ENCODE data around the gene EPB41L2.

EPB41L2 gene

DNA sequence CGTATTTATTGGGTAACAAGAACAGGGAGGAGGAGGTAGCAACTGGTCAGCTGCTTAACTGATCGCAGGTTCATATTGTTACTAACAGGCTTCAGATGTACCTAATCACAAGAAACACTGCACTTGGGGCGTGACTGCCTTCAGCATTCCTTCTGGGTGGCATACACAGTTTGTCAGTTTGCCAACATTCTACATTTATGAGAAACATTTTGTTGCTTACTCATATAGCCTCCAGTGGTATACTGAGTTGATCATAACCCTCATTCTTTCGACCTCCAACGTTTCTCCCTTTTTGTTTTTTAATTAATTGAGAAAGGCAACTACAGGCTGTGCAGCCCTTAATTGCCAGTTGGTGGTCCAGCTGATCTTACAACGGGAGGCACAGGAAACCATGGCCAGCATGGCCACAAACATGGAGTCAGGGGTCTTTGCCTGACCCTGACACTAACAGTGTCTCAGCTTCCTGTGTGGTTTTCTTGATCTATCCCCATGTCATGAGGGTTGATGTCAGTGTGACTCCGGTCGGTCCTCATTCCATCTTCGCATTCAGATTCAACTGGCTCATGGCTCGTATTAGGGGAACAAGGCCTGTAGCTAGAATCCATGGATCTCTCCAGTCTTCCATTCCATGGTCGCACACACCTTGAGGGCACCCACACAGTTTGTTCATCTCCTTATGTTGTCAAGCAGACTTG lies 9.4 kb downstream of the EPB41L2 start:
- Histone ChIP-seq H3K4me1 (ENCODE audit: insufficient read depth, low read length) (peaks cover 3% of the 10 kb centered on the region; the same call in 1 of the 2 replicates), H3K9ac (ENCODE audit: low read depth, low read length) (no peak overlapping the region), H3K9me3 (ENCODE audit: control insufficient read depth, insufficient read depth, low read length) (peaks cover 16% of the 10 kb centered on the region), H3K36me3 (ENCODE audit: insufficient read depth, low read length) (0 out of 2 replicates have a peak, but pooled peaks cover 2% of the 10 kb centered on the region)

DNA sequence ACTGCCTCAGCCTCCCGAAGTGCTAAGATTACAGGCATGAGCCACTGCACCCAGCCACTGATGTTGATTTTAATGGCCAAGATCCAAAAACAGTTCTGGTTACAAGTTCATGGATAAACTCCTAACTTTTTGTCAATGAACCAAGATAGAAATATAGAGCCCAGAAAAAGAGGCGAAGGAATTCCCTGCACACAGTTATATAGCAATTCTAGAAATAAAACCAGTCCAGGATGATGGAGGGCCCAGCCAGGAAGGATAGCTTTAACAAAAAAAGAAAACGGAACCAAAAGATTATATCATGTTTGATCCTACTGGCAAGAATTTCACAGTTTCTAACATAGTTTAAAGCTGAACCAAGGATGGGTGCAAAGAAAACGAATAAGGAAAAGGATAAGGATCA lies 10.9 kb downstream of the EPB41L2 start:
- Histone ChIP-seq H3K9ac (ENCODE audit: low read depth, low read length) (no peak overlapping the region), H3K36me3 (ENCODE audit: insufficient read depth, low read length) (0 out of 2 replicates have a peak, but pooled peaks cover 2% of the 10 kb centered on the region), H3K4me1 (ENCODE audit: insufficient read depth, low read length) (peaks cover 3% of the 10 kb centered on the region; the same call in 1 of the 2 replicates), H3K9me3 (ENCODE audit: control insufficient read depth, insufficient read depth, low read length) (peaks cover 16% of the 10 kb centered on the region)

DNA sequence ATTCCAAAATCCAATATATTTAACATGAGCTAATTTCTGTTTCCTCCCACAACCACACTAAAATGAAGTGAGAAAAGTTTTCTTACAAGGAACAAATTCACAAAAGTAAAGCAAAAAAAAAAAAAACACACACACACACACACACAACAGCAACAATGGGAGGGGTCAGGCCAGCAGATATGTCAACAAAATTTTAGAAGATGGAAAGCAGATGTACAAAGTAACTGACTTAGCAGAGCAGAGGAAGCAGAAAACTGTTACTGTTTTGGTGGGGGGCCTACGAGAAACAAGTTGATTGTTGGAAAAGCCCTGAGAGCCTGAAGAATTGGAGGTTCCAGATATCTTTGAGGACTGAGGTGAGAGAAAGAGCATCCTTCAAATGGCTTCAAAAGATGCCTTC lies 11.7 kb downstream of the EPB41L2 start:
- no peak overlapping the region for H3K9ac ChIP-seq (ENCODE audit: low read depth, low read length)
- peaks cover 16% of the 10 kb centered on the region for H3K9me3 ChIP-seq (ENCODE audit: control insufficient read depth, insufficient read depth, low read length)
- H3K4me1 ChIP-seq (ENCODE audit: insufficient read depth, low read length): peaks cover 3% of the 10 kb centered on the region; the same call in 1 of the 2 replicates
- 0 out of 2 replicates have a peak, but pooled peaks cover 2% of the 10 kb centered on the region for H3K36me3 ChIP-seq (ENCODE audit: insufficient read depth, low read length)

DNA sequence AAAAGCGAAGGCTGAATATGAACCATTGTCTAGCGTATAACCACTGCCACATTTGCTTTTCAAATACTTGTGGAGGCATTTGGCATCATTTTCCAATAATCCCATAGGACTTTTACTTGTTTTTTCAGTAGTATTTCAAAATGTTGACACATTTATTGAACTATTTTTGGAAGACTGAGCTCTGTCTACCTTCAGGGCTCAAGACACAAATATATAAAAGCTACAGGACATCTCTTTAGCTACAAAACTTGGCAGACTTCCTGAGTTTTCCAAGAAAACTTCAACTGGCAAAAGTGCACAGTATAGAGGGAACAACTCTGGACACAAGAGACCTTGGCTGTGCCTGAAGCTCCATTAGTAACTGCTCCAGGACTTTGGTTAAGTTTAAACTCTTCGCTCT lies 13.4 kb downstream of the EPB41L2 start:
- Histone ChIP-seq H3K4me1 (ENCODE audit: insufficient read depth, low read length) (peaks cover 3% of the 10 kb centered on the region; the same call in 1 of the 2 replicates), H3K36me3 (ENCODE audit: insufficient read depth, low read length) (0 out of 2 replicates have a peak, but pooled peaks cover 2% of the 10 kb centered on the region), H3K9ac (ENCODE audit: low read depth, low read length) (no peak overlapping the region), H3K9me3 (ENCODE audit: control insufficient read depth, insufficient read depth, low read length) (peaks cover 5% of the 10 kb centered on the region)

DNA sequence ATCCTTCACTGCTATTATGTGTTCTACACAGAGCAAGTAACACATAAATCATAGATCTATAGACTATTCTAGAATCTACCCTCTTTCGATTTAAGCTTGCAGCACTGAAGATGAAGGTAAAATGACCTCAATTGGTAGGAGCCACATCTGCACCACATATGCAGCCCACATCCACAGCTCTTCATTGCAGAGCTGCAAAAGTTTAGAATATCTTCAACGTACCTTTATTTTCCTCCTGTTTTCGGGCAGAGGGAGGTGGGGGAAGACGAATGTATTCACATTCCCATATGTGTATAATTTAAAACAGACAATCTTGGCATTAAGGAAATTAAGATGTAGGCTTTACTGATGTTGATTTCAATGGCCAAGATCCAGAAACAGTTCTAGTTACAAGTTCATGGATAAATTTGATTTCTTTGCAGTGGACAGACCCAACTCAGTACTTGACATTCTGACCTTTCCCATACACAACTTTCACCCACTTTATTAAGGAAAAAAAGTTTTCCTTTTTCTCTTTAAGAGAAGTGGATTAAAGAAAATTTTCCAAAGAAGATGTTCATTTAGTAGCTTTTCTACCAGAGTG lies 14.0 kb downstream of the EPB41L2 start:
- peaks cover 3% of the 10 kb centered on the region; the same call in 1 of the 2 replicates for H3K4me1 ChIP-seq (ENCODE audit: insufficient read depth, low read length)

DNA sequence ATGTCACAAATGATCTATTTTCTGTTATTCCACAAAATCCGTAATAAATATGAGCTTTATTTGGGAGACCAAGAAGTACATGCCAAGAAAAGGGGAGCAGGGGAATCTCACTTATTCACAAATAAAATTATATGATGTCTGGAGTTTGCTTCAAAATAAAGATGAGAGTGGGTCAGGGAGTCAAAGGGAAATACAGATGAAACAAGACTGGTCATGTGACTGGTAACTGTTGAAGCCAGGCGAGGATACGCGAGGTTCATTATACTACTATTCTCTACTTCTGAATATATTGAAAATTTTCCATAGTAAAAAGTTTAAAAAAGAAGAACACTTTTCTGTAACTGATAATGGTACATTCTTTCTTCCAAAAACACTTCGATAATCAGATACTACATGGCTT lies 14.6 kb downstream of the EPB41L2 start:
- Histone ChIP-seq H3K4me1 (ENCODE audit: insufficient read depth, low read length) (peaks cover 3% of the 10 kb centered on the region; the same call in 1 of the 2 replicates), H3K9ac (ENCODE audit: low read depth, low read length) (no peak overlapping the region), H3K36me3 (ENCODE audit: insufficient read depth, low read length) (no peaks in the 10 kb centered on the region), H3K9me3 (ENCODE audit: control insufficient read depth, insufficient read depth, low read length) (no peaks in the 10 kb centered on the region)

More for the DNA sequence above, 14.0 kb downstream of the EPB41L2 start:
- H3K9ac ChIP-seq (ENCODE audit: low read depth, low read length): no peak overlapping the region
- peaks cover 2% of the 10 kb centered on the region for H3K9me3 ChIP-seq (ENCODE audit: control insufficient read depth, insufficient read depth, low read length)
- no peaks in the 10 kb centered on the region for H3K36me3 ChIP-seq (ENCODE audit: insufficient read depth, low read length)

DNA sequence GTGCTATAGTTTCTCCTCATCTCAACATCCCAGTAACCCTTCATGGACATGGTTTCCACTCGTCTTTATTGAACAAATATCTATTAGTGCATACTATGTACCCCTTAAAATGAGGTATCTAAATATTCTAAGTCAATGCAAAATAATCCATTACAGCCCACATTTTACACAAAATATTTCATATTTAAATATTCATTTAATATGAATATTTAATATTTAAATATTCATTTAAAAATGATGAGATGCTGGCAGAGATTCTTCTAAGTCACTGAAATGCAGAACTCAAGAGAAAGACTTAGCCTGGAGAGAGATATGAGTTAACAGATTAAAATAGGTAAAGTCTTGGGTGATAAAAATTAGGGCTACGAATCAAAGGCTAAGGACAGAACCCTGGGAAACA lies 17.9 kb downstream of the EPB41L2 start:
- H3K9ac ChIP-seq (ENCODE audit: low read depth, low read length): no peak overlapping the region
- H3K9me3 ChIP-seq (ENCODE audit: control insufficient read depth, insufficient read depth, low read length): no peaks in the 10 kb centered on the region
- H3K36me3 ChIP-seq (ENCODE audit: insufficient read depth, low read length): no peaks in the 10 kb centered on the region
- H3K4me1 ChIP-seq (ENCODE audit: insufficient read depth, low read length): no peaks in the 10 kb centered on the region; the same call in 1 of the 2 replicates

DNA sequence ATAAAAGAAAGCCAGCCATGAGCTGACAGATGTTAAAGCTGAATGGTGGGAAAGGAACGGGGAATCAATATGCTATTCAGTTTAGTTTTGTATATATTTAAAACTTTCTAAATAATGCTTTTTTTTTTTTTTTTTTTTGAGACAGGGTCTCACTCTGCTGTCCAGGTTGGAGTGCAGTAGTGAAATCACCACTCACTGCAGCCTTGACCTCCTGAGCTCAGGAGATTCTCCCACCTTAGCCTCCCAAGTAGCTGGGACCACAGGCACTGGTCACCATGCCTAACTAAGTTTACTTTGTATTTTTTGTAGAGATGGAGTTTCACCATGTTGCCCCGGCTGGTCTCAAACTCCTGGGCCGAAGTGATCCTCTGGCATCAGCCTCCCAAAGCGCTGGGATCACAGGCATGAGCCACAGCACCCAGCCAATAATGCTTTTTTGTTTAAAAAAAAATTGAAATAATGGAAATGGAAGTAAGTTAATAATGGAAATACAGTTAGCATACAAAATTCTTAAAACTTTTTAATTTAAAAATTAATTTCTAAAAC lies 19.1 kb downstream of the EPB41L2 start:
- H3K4me1 ChIP-seq (ENCODE audit: insufficient read depth, low read length): peaks cover 1% of the 10 kb centered on the region; the same call in 1 of the 2 replicates
- no peaks in the 10 kb centered on the region for H3K9me3 ChIP-seq (ENCODE audit: control insufficient read depth, insufficient read depth, low read length)
- H3K9ac ChIP-seq (ENCODE audit: low read depth, low read length): no peak overlapping the region
- no peaks in the 10 kb centered on the region for H3K36me3 ChIP-seq (ENCODE audit: insufficient read depth, low read length)

DNA sequence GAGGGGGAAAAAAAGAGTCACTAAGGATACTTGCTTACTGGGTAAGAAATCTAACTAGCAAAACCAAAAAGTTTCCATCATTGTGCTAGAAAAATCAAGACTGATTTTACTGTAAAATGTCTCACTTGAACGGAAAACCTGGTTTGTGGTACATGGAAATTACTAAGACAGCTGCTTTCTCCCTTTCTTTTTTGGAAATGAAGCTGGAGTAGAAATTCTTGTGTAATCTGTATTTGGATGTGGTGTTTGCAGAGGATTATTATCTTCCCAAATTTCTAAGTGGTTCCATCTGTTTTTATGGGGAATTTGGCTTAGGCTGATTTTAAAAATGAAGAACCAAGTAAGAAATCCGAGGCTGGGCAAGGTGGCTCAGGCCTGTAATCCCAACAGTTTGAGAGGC lies 20.4 kb downstream of the EPB41L2 start:
- Histone ChIP-seq H3K9ac (ENCODE audit: low read depth, low read length) (no peak overlapping the region), H3K4me1 (ENCODE audit: insufficient read depth, low read length) (peaks cover 3% of the 10 kb centered on the region; the same call in 1 of the 2 replicates), H3K9me3 (ENCODE audit: control insufficient read depth, insufficient read depth, low read length) (no peaks in the 10 kb centered on the region), H3K36me3 (ENCODE audit: insufficient read depth, low read length) (no peaks in the 10 kb centered on the region)

DNA sequence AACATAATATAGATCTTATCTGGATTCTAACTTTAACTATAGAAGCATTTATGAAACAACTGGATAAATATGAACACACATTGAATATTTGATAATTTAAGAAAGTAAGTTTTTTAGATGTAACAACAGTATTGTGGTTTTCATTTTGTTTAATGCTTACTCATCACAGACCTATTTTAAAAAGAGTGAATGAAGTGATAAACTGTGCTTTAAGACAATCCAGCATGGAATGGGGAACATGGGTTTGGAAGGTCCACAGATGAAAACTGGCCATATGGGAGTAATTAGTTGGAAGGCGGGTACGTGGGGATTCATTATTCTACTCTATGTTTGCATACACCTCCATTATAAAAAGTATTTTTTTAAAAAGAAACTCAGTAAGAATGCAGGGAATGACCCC lies 21.2 kb downstream of the EPB41L2 start:
- Histone ChIP-seq H3K9ac (ENCODE audit: low read depth, low read length) (no peak overlapping the region), H3K4me1 (ENCODE audit: insufficient read depth, low read length) (peaks cover 3% of the 10 kb centered on the region; the same call in 1 of the 2 replicates), H3K9me3 (ENCODE audit: control insufficient read depth, insufficient read depth, low read length) (no peaks in the 10 kb centered on the region), H3K36me3 (ENCODE audit: insufficient read depth, low read length) (no peaks in the 10 kb centered on the region)

DNA sequence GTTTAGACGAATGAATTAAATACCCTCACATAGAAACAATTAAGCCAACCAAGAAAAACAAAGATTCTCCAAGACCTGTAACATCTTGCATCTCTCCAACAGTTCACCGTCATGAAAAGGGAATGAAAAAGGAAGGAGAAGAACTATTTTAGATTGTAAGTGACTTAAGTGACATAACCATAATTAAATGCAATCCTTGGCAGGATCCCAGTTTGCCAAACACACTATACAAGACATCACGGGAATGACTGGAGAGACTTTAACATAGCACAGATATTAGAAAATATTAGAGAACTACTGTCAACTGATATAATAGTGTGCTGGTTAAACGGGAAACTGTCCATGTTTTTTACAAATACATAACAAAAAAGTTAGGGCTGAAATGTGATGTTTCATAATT lies 22.2 kb downstream of the EPB41L2 start:
- no peaks in the 10 kb centered on the region for H3K36me3 ChIP-seq (ENCODE audit: insufficient read depth, low read length)
- H3K4me1 ChIP-seq (ENCODE audit: insufficient read depth, low read length): 0 out of 2 replicates have a peak, but pooled peaks cover 3% of the 10 kb centered on the region
- H3K9ac ChIP-seq (ENCODE audit: low read depth, low read length): no peak overlapping the region
- H3K9me3 ChIP-seq (ENCODE audit: control insufficient read depth, insufficient read depth, low read length): no peaks in the 10 kb centered on the region

DNA sequence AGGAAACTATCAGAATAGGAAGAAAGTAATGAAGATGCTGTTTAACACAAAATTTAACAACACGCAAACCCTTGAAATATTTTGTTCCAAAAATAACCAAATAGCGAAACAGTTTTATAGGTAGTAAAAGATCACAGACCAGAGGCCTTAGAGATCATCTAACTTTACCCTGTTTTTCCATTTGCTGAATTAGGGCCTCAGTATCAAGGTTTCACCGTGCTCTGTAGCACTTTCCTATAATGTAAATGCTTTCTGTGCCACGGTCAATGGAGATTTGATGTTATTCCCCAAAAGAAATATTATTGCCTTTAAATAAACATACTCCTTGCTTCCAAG lies 23.7 kb downstream of the EPB41L2 start:
- Histone ChIP-seq H3K4me1 (ENCODE audit: insufficient read depth, low read length) (0 out of 2 replicates have a peak, but pooled peaks cover 3% of the 10 kb centered on the region), H3K9ac (ENCODE audit: low read depth, low read length) (no peak overlapping the region), H3K36me3 (ENCODE audit: insufficient read depth, low read length) (no peaks in the 10 kb centered on the region)

DNA sequence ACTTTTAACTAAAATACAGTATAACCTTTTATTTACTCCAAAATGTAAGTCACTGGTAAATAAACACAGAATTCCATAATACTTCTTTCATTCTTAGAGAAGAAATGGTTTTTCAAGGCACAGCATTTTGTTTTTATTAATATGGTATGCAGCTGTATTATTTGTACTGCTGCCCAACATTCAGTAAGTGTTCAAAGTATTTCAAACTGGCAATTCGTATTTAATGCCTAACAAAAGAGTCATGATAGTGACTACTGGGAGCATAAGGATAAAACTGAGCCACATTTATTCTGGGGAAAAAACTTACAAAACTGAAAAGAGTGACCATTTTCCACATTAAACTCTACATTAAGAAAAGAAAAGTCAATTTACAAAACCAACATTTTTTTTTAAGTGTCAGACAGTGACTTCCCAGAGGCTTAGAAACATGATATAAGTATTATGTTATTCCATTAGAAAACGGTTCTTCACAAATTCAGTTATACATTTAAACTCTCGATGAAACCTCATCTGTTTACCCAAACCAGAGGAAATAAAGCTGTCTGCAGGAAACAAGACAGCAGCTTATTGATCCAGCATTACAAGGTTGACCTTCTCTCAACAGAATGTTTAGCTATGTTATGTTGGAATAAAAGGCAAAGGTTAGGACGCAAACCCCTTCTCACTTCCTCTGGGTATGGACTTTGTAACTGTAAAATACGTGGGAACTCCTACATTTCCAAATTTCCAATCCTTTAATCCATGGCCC lies 24.3 kb downstream of the EPB41L2 start:
- no peak overlapping the region for H3K9ac ChIP-seq (ENCODE audit: low read depth, low read length)
- no peaks in the 10 kb centered on the region for H3K36me3 ChIP-seq (ENCODE audit: insufficient read depth, low read length)
- no peaks in the 10 kb centered on the region for H3K9me3 ChIP-seq (ENCODE audit: control insufficient read depth, insufficient read depth, low read length)
- H3K4me1 ChIP-seq (ENCODE audit: insufficient read depth, low read length): 0 out of 2 replicates have a peak, but pooled peaks cover 3% of the 10 kb centered on the region

More for the DNA sequence above, 23.7 kb downstream of the EPB41L2 start:
- no peaks in the 10 kb centered on the region for H3K9me3 ChIP-seq (ENCODE audit: control insufficient read depth, insufficient read depth, low read length)

DNA sequence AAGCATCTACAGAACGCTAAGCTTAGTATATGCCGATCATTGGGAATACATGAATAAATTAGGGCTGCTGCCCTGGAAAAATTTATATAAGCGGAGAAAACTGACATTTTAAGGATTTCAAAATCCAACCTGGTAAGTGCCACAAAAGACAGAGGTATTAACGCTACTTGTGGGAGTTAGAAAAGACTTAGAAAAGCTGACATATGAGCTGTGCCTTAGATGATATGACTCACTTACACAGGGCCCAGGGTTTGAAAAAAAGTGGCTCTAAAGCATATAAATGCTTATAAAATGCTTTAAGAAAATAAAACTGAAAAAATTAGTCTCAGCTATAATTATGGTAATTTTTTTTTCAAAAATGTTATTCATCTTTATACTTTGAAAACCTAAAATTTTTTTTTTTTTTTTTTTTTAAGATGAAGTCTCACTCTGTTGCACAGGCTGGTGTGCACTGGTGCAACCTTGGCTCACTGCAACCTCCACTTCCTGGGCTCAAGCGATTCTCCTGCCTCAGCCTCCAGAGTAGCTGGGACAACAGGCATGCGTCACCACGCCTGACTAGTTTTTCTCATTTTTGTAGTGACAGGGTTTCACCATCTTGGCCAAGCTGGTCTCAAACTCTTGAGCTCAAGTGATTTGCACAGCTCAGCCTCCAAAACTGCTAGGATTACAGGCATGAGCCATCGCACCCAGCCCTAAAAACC lies 25.7 kb downstream of the EPB41L2 start:
- Histone ChIP-seq H3K9ac (ENCODE audit: low read depth, low read length) (no peak overlapping the region), H3K4me1 (ENCODE audit: insufficient read depth, low read length) (0 out of 2 replicates have a peak, but pooled peaks cover 3% of the 10 kb centered on the region), H3K36me3 (ENCODE audit: insufficient read depth, low read length) (no peaks in the 10 kb centered on the region), H3K9me3 (ENCODE audit: control insufficient read depth, insufficient read depth, low read length) (no peaks in the 10 kb centered on the region)

Measured in ES-I3 (cell line).